ENCODE measurements around the gene DUSP14. TPM values are rescaled to one million over a fixed set of nuclear protein-coding genes. Genes with fewer than 3 reads are reported as not detected.

DUSP14 gene
- total and polyA plus RNA-seq, 7 donors: 9.3 to 32.1 (median 11.6) TPM

DNA sequence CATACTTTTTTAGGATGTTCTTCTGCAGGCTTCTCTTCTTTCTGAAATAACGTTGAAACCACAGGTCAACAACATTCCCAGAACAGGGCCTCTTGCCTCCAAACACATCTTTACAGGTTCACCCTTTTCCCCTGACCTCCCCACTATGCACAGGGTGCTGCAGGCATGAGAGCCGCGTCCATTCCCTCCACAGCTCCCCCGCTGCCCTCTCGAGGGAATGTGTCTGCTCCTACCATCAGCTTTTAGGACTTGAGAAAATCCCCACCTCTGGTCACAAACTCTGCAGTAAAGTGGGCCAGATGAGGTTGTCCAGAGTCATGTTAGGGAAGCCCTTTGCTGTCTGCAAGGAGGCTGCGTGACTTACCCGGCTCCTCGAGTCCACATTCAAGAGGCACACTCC is 30.5 kb downstream of the DUSP14 start:
- peaks cover 0 to 84% of the 10 kb centered on the region in 2 donors for H3K36me3 ChIP-seq (ENCODE audit: insufficient read depth in 1 of 2, low read depth in 1 of 2)
- H3K27ac ChIP-seq: no peak overlapping the region
- no peak for DNase-seq
- H3K4me3 ChIP-seq: no peak overlapping the region
- intact Hi-C loops (cut with DNase I): loop anchor here in 1 of 2 donors (5.0 kb wide), 2 partner anchors 53 to 72 kb away; no protein-coding TSS in a partner anchor
- ATAC-seq: no peak
- no peaks in the 10 kb centered on the region for H3K9me3 ChIP-seq
- TF ChIP-seq, protein P1, sequence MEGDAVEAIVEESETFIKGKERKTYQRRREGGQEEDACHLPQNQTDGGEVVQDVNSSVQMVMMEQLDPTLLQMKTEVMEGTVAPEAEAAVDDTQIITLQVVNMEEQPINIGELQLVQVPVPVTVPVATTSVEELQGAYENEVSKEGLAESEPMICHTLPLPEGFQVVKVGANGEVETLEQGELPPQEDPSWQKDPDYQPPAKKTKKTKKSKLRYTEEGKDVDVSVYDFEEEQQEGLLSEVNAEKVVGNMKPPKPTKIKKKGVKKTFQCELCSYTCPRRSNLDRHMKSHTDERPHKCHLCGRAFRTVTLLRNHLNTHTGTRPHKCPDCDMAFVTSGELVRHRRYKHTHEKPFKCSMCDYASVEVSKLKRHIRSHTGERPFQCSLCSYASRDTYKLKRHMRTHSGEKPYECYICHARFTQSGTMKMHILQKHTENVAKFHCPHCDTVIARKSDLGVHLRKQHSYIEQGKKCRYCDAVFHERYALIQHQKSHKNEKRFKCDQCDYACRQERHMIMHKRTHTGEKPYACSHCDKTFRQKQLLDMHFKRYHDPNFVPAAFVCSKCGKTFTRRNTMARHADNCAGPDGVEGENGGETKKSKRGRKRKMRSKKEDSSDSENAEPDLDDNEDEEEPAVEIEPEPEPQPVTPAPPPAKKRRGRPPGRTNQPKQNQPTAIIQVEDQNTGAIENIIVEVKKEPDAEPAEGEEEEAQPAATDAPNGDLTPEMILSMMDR (IDR thresholded peaks at IDR 0.05): no peak
- 79 to 80% (median 80%) methylated on average over 8 of the region's 8 CpGs for WGBS, 3 donors
- no peaks in the 10 kb centered on the region for H3K4me1 ChIP-seq
- H3K27me3 ChIP-seq (ENCODE audit: insufficient read depth in 3 of 3, low read length in 2 of 3): no peaks in the 10 kb centered on the region

DNA sequence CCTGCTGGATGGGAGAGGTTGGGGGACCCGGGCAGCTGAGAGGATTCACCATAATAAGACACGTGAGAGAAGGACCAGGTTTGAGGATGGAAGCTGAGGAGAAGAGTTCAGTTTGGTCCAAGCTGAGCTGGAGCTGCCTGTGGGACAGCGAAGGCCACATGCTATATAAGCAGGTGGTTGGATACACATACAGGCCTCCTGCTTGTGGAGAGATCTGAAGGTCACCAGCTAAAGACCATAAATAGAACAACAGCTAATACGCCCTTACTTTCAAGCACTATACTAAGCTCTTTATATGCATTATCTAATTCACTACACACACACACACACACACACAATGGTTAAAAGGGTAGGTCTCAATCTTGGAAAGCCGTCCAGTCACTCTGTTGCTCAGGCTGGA is 32.1 kb downstream of the DUSP14 start:
- H3K36me3 ChIP-seq (ENCODE audit: insufficient read depth in 1 of 2, low read depth in 1 of 2): peaks cover 0 to 85% of the 10 kb centered on the region in 2 donors
- no peak overlapping the region for H3K4me3 ChIP-seq
- WGBS, 3 donors: 74 to 89% (median 89%) methylated on average over 5 of the region's 5 CpGs
- no peak overlapping the region for H3K27ac ChIP-seq
- TF ChIP-seq, protein P1 (IDR thresholded peaks at IDR 0.05): no peak
- DNase-seq: no peak
- no peaks in the 10 kb centered on the region for H3K9me3 ChIP-seq
- no peaks in the 10 kb centered on the region for H3K4me1 ChIP-seq
- intact Hi-C loops (cut with DNase I): loop anchor here in 1 of 2 donors (5.0 kb wide), 2 partner anchors 55 to 70 kb away; no protein-coding TSS in a partner anchor
- ATAC-seq: peak; percentile 53 to 72 (median 64)
- H3K27me3 ChIP-seq (ENCODE audit: insufficient read depth in 3 of 3, low read length in 2 of 3): no peaks in the 10 kb centered on the region

DNA sequence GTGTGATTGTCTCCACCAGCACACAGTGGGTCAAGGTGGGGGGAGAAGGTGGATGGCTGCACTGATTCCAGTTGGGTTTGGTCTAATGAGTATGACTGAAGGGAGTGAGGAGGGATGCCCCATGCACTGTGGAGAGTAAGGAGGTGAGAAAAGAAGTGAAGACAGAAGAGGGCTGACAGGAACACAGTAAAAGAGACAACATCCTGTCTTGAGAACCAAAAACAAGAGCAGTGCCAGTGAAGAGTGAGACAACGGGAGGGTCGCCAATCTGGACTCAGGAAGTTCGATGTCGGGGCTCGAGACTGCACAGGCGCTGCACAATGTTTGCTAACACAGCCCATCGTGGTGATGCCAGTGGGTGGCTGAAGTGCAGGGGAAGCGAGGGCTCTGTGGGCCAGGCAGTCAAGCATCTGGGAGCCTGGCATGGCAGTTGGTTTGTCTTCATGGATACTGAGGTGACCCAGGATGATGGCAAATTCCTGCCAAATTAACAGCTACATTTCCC is 34.1 kb downstream of the DUSP14 start:
- intact Hi-C loops (cut with DNase I): loop anchor here in 1 of 2 donors (5.0 kb wide), 2 partner anchors 56 to 69 kb away; no protein-coding TSS in a partner anchor
- Histone ChIP-seq H3K36me3 (ENCODE audit: insufficient read depth in 1 of 2, low read depth in 1 of 2) (peaks cover 2 to 85% of the 10 kb centered on the region in 2 donors), H3K4me3 (no peak overlapping the region), H3K4me1 (no peaks in the 10 kb centered on the region), H3K27ac (no peak overlapping the region), H3K9me3 (no peaks in the 10 kb centered on the region), H3K27me3 (ENCODE audit: insufficient read depth in 3 of 3, low read length in 2 of 3) (no peaks in the 10 kb centered on the region)
- TF ChIP-seq, protein P1 (IDR thresholded peaks at IDR 0.05): no peak
- no peak for DNase-seq
- WGBS, 3 donors: 85 to 88% (median 87%) methylated on average over 8 of the region's 8 CpGs
- no peak for ATAC-seq

DNA sequence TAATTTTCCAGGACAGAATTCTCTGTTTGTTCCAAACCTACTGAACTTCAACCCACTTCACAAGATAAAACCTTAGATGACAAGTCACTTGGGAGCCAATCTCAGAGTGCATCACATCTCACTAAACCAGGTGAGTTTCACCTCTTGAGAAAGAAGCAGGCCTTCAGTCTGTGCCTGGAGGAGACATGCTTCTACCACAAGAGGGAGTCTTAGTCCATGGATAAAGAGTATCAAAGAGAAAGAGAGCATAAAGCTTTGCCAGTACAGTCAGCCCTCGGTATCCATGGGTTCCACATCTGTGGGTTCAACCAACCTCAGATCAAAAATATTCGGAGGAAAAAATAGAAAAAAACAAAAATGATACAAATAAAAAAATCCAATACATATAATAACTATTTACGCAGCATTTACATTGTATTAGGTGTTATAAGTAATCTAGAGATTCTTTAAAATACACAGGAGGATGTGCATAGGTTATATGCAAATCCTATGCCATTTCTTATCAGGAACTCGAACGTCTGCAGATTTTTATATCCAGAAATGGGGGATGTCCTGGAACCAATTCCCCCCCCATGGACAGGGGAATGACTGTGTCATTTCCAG is 37.7 kb downstream of the DUSP14 start:
- no peaks in the 10 kb centered on the region for H3K4me1 ChIP-seq
- H3K4me3 ChIP-seq: no peak overlapping the region
- ATAC-seq (peak in 3 of 4 donors; percentile 58 to 72 (median 58)), DNase-seq (no peak)
- H3K27ac ChIP-seq: no peak overlapping the region
- peaks cover 9 to 93% of the 10 kb centered on the region in 2 donors for H3K36me3 ChIP-seq (ENCODE audit: insufficient read depth in 1 of 2, low read depth in 1 of 2)
- TF ChIP-seq, protein P1 (IDR thresholded peaks at IDR 0.05): peak; percentile 37
- no peaks in the 10 kb centered on the region for H3K9me3 ChIP-seq
- WGBS, 3 donors: 76 to 84% (median 77%) methylated on average over 5 of the region's 5 CpGs
- no peaks in the 10 kb centered on the region for H3K27me3 ChIP-seq (ENCODE audit: insufficient read depth in 3 of 3, low read length in 2 of 3)
- intact Hi-C loops (cut with DNase I): no loop called here

Measured in psoas muscle (tissue), 8 donors.